B cell (primary cell): ENCODE results near the gene KLHL36. TPM values are rescaled to one million over a fixed set of nuclear protein-coding genes. Genes with fewer than 3 reads are reported as not detected.

Source experiments
- ATAC-seq: fragments of 200-7000 bp; cut with Tn5 transposase; one replicate; pipeline ENCODE4 v1.10.0; 2021; ENCODE audit warnings: low read depth, mild to moderate bottlenecking, moderate number of reproducible peaks, moderate library complexity
- CTCF ChIA-PET: fragments of 350-600 bp; sonication (Branson Sonifier 250); formaldehyde crosslinking; loops from one replicate; lab custom pipeline; 2021; ENCODE audit warnings: antibody characterized with exemption, inconsistent platforms; lab: Charles Lee
- POLR2A ChIA-PET: fragments of 350-600 bp; sonication (Branson Sonifier 250); formaldehyde crosslinking; loops from one replicate; lab custom pipeline; 2021; ENCODE audit warnings: antibody characterized with exemption; lab: Charles Lee
- DNase-seq: peaks from one replicate; pipeline ENCODE4 v3.0.0; 2013
- H2AFZ ChIP-seq: 2 replicates; pipeline ENCODE4 v1.6.1; 2012; ENCODE audit warnings: mild to moderate bottlenecking, low read depth, low read length; ENCODE audit not compliant: insufficient read depth, poor library complexity, severe bottlenecking
- H3K27ac ChIP-seq, 2 donors: 1 replicate in 1 of 2; 2 replicates in 1 of 2; pipeline ENCODE4 v1.5.1; 2012 to 2013; ENCODE audit warnings: low read length in 2 of 2, mild to moderate bottlenecking in 2 of 2, moderate library complexity in 1 of 2
- H3K27me3 ChIP-seq, 4 experiments: fragments of 200-600 bp in 1 of 4; sonication (generic) in 1 of 4; replicated peaks in 1 of 4; 1 replicate in 2 of 4; 2 replicates in 2 of 4; pipeline versions ENCODE4 v1.6.1 to v1.7.0; 2013 to 2016; ENCODE audit warnings: low read length in 3 of 4, mild to moderate bottlenecking in 2 of 4, mixed read lengths in 1 of 4, moderate library complexity in 1 of 4; ENCODE audit not compliant: insufficient read depth in 4 of 4, control insufficient read depth in 3 of 4; ENCODE audit errors: control extremely low read depth in 1 of 4
- H3K36me3 ChIP-seq, 2 experiments: replicated peaks in 1 of 2; 1 replicate in 1 of 2; 2 replicates in 1 of 2; pipeline versions ENCODE4 v1.6.1 to v1.7.1; 2013; ENCODE audit warnings: low read length in 1 of 2; ENCODE audit not compliant: insufficient read depth in 2 of 2, control insufficient read depth in 1 of 2; ENCODE audit errors: control extremely low read depth in 1 of 2, extremely low read depth in 1 of 2
- H3K4me1 ChIP-seq, 2 donors: fragments of 200-600 bp in 1 of 2; sonication (generic) in 1 of 2; 1 replicate in 1 of 2; 2 replicates in 1 of 2; pipeline versions ENCODE4 v1.5.1 to v1.6.1; 2013 to 2017; ENCODE audit warnings: low read length in 2 of 2; ENCODE audit not compliant: control insufficient read depth in 2 of 2, insufficient read depth in 2 of 2
- H3K4me2 ChIP-seq: replicated peaks from 2 replicates; pipeline ENCODE3; 2012; ENCODE audit warnings: mild to moderate bottlenecking, low read depth, low read length; ENCODE audit not compliant: poor library complexity, severe bottlenecking
- H3K4me3 ChIP-seq, 5 experiments: fragments of 200-600 bp in 1 of 5; sonication (generic) in 1 of 5; 1 replicate in 3 of 5; 2 replicates in 2 of 5; pipeline versions ENCODE4 v1.5.1 to v1.7.0; 2011 to 2016; ENCODE audit warnings: low read length in 4 of 5, mild to moderate bottlenecking in 4 of 5, low read depth in 2 of 5, control low read depth in 1 of 5, moderate library complexity in 1 of 5; ENCODE audit not compliant: insufficient read depth in 1 of 5; ENCODE audit errors: control extremely low read depth in 1 of 5, extremely low read depth in 1 of 5
- H3K79me2 ChIP-seq: fragments of 200-600 bp; sonication (generic); one replicate; pipeline ENCODE4 v1.6.0; 2016; ENCODE audit warnings: low read length; ENCODE audit not compliant: control insufficient read depth, insufficient read depth
- H3K9ac ChIP-seq: fragments of 200-600 bp; sonication (generic); 2 replicates; pipeline ENCODE4 v1.6.1; 2017; ENCODE audit warnings: mild to moderate bottlenecking, low read length, moderate library complexity
- H3K9me3 ChIP-seq, 3 donors: one replicate each; pipeline versions ENCODE4 v1.6.1 to v1.7.1; 2013; ENCODE audit warnings: low read length in 2 of 3; ENCODE audit not compliant: control insufficient read depth in 2 of 3, insufficient read depth in 1 of 3; ENCODE audit errors: control extremely low read depth in 1 of 3
- H4K20me1 ChIP-seq: 2 replicates; pipeline ENCODE4 v1.6.0; 2012; ENCODE audit warnings: mild to moderate bottlenecking, low read length; ENCODE audit not compliant: insufficient read depth, control insufficient read depth, poor library complexity, severe bottlenecking
- H3K27ac Mint-ChIP-seq: one replicate; pipeline ENCODE4 v1.8.0; 2021; ENCODE audit warnings: mixed read lengths
- H3K27me3 Mint-ChIP-seq: one replicate; pipeline ENCODE4 v1.8.0; 2021; ENCODE audit warnings: mixed read lengths
- H3K4me1 Mint-ChIP-seq: one replicate; pipeline ENCODE4 v1.8.0; 2021; ENCODE audit warnings: mixed read lengths
- H3K4me3 Mint-ChIP-seq: one replicate; pipeline ENCODE4 v1.8.0; 2021; ENCODE audit warnings: mixed read lengths
- H3K9me3 Mint-ChIP-seq: one replicate; pipeline ENCODE4 v1.8.0; 2022; ENCODE audit warnings: mixed read lengths; ENCODE audit not compliant: insufficient read depth
- EZH2 ChIP-seq: IDR thresholded peaks from 2 replicates; pipeline ENCODE4 v1.6.1; 2012; ENCODE audit warnings: borderline replicate concordance, low read depth, mild to moderate bottlenecking, moderate library complexity, low read length; ENCODE audit not compliant: insufficient read depth, poor library complexity, severe bottlenecking
- WGBS: methylation state at CpG from one replicate; pipeline ENCODE4 v1.1.5; 2013; ENCODE audit warnings: missing lambda C conversion rate; ENCODE audit not compliant: insufficient coverage; 5-methylcytosine and 5-hydroxymethylcytosine counted together
- intact Hi-C: fragments of 100-400 bp; cut with micrococcal nuclease; formaldehyde crosslinking; loops from one replicate; pipeline ENCODE4 v1.10.0; 2022
- polyA plus RNA-seq: library from polyadenylated mRNA; depleted of rRNA; stranded (reverse); fragments of >200 nt; gene quantifications from 2 replicates; pipeline ENCODE4 v1.2.3, GENCODE V29; 2012
- total RNA-seq, 2 donors: library from RNA; stranded (reverse); fragments of 120-200 nt in 1 of 2; gene quantifications; 1 replicate in 1 of 2; 2 replicates in 1 of 2; pipeline versions ENCODE4 v1.2.3 to v1.2.4, GENCODE V29; 2013 to 2022
- TF ChIP-seq, protein P1 (sequence below): fragments of 200-600 bp; IDR thresholded peaks from one replicate; pipeline ENCODE4 v1.8.0; 2022; ENCODE audit warnings: antibody characterized with exemption, mild to moderate bottlenecking

The KLHL36 gene
- total and polyA plus RNA-seq, 2 donors (not counting 1 experiment from before 2014, with no cell fraction given), result 90.3 to 135 TPM

DNA sequence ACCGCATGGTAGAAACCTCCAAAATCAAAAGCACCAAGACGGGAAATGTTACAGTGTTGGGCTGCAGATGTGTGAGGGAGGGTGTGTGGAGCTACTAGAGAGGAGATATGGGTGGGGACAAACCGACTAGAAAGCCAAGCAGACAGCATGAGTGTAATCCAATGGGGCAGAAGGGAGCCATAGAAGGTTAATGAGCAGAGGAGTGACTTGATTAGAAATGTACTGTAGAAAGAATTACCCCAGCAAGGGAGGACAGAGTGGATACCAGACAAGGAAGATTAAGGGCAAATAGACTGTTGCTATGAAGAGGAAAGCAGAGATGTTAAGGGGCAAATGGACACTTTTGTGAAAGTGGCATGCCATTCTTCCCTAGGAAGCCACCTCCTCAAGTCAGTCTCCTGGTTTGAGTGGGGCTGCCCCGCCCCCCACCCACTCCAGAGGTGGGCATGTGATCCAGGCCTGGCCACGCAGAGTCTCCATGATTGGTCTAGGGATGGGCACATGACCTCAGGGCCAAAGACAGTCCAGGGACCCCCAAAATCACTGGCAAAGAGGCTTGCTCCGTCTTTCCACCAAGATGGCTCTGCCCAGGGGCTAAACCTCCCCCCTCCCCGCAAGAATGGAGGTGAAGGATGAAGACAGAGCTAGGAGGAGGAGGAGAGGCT, 34.8 kb upstream of the KLHL36 start:
- intact Hi-C loops, result no loop called here
- POLR2A ChIA-PET, result interaction anchor here (0.5 to 0.6 kb wide), 2 partner anchors 22 to 102 kb away, joined by 3 read pairs; no protein-coding TSS in a partner anchor
- Histone ChIP-seq H3K4me1 (peaks cover 66 to 89% of the 10 kb centered on the region in 2 donors), H3K9ac (no peak overlapping the region), H4K20me1 (peaks cover 31% of the 10 kb centered on the region), H2AFZ (no peak overlapping the region), H3K4me3 (no peak overlapping the region), H3K9me3 (peaks cover 3 to 11% (median 6%) of the 10 kb centered on the region in 3 donors), H3K36me3 (peaks cover 0 to 67% of the 10 kb centered on the region in 2 experiments), H3K27me3 (no peaks in the 10 kb centered on the region), H3K4me2 (peak overlapping the region; percentile 21), H3K79me2 (peaks cover 95% of the 10 kb centered on the region), H3K27ac (peak overlapping the region in 1 of 2 donors; percentile 72)
- peak overlapping the region; percentile 2 for H3K4me3 Mint-ChIP-seq
- 79% methylated on average over 5 of the region's 7 CpGs for WGBS
- peak overlapping the region; percentile 90 for H3K27ac Mint-ChIP-seq
- peaks cover 78% of the 10 kb centered on the region for H3K4me1 Mint-ChIP-seq
- H3K9me3 Mint-ChIP-seq, result peaks cover 4% of the 10 kb centered on the region
- CTCF ChIA-PET, result interaction anchor here (1.0 to 29.5 kb wide), 4 partner anchors 9 to 116 kb away, joined by 8 to 536 read pairs (median 280); partner anchors contain the start of gene MEAK7
- DNase-seq (no peak), ATAC-seq (no peak)
- H3K27me3 Mint-ChIP-seq, result no peaks in the 10 kb centered on the region
- TF ChIP-seq, protein P1, sequence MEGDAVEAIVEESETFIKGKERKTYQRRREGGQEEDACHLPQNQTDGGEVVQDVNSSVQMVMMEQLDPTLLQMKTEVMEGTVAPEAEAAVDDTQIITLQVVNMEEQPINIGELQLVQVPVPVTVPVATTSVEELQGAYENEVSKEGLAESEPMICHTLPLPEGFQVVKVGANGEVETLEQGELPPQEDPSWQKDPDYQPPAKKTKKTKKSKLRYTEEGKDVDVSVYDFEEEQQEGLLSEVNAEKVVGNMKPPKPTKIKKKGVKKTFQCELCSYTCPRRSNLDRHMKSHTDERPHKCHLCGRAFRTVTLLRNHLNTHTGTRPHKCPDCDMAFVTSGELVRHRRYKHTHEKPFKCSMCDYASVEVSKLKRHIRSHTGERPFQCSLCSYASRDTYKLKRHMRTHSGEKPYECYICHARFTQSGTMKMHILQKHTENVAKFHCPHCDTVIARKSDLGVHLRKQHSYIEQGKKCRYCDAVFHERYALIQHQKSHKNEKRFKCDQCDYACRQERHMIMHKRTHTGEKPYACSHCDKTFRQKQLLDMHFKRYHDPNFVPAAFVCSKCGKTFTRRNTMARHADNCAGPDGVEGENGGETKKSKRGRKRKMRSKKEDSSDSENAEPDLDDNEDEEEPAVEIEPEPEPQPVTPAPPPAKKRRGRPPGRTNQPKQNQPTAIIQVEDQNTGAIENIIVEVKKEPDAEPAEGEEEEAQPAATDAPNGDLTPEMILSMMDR, result no peak
- no peak for TF ChIP-seq EZH2

DNA sequence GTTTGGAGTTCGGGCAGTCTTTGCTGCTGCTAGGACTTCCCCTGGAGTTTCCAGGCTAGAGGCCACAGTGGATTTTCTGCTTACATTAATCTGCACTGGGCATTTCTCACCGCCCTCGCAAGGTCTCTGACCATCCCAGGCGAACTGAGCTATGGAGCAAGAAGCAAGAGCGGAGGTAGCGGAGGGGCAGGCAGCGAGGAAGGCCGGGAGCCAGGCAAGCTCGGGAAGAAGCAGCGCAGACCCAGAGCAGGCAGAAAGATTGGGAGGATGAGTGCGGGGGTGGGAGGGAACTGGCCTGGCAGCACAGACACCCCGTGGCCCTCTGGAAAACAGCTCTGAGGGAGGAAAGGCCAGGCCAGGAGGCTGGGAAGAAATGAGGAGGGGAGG, 34.2 kb upstream of the KLHL36 start:
- Mint-ChIP-seq H3K4me3 (peak overlapping the region; percentile 84), H3K4me1 (peaks cover 78% of the 10 kb centered on the region), H3K9me3 (peaks cover 4% of the 10 kb centered on the region), H3K27me3 (no peaks in the 10 kb centered on the region), H3K27ac (peak overlapping the region; percentile 90)
- Histone ChIP-seq H2AFZ (no peak overlapping the region), H4K20me1 (peaks cover 31% of the 10 kb centered on the region), H3K79me2 (peaks cover 92% of the 10 kb centered on the region), H3K27me3 (no peaks in the 10 kb centered on the region), H3K4me1 (peaks cover 66 to 89% of the 10 kb centered on the region in 2 donors), H3K27ac (peak overlapping the region in 1 of 2 donors; percentile 72), H3K4me3 (no peak overlapping the region), H3K9me3 (peaks cover 3 to 11% (median 6%) of the 10 kb centered on the region in 3 donors), H3K4me2 (peak overlapping the region; percentile 88), H3K36me3 (peaks cover 0 to 65% of the 10 kb centered on the region in 2 experiments), H3K9ac (no peak overlapping the region)
- DNase-seq, result no peak
- CTCF ChIA-PET, result interaction anchor here (1.0 to 29.5 kb wide), 4 partner anchors 9 to 116 kb away, joined by 8 to 536 read pairs (median 280); partner anchors contain the start of gene MEAK7
- no peak for TF ChIP-seq EZH2
- TF ChIP-seq, protein P1, result no peak
- ATAC-seq, result no peak
- POLR2A ChIA-PET, result interaction anchor here (0.5 to 1.2 kb wide), 4 partner anchors 20 to 103 kb away, joined by 3 to 5 read pairs (median 4); no protein-coding TSS in a partner anchor
- WGBS, result 96% methylated on average over 12 of the region's 12 CpGs
- intact Hi-C loops, result no loop called here
